Neural progenitor cell (in vitro differentiated cells): Measurements from ENCODE around the gene BPHL. TPM values are rescaled to one million over a fixed set of nuclear protein-coding genes. Genes with fewer than 3 reads are reported as not detected.

Experiments
- DNase-seq: peaks from one replicate; pipeline ENCODE4 v3.0.0-alpha.2; 2016; ENCODE audit warnings: low spot score
- H2AFZ ChIP-seq: fragments of 200-600 bp; sonication (generic); replicated peaks from 2 replicates; pipeline ENCODE4 v1.6.1; 2016; ENCODE audit warnings: antibody characterized with exemption
- H3F3A ChIP-seq: fragments of 200-600 bp; sonication (generic); 2 replicates; pipeline ENCODE4 v1.6.1; 2016; ENCODE audit warnings: antibody characterized with exemption, low read depth
- H3K27ac ChIP-seq: fragments of 200-600 bp; sonication (generic); 2 replicates; pipeline ENCODE4 v1.5.1; 2016; ENCODE audit warnings: mild to moderate bottlenecking
- H3K27me3 ChIP-seq: fragments of 200-600 bp; sonication (generic); 2 replicates; pipeline ENCODE4 v1.6.1; 2016; ENCODE audit warnings: mild to moderate bottlenecking, moderate library complexity
- H3K36me3 ChIP-seq: fragments of 200-600 bp; sonication (generic); 2 replicates; pipeline ENCODE4 v1.5.1; 2016
- H3K4me1 ChIP-seq: fragments of 200-600 bp; sonication (generic); 2 replicates; pipeline ENCODE4 v1.6.1; 2016; ENCODE audit warnings: mixed run types
- H3K4me2 ChIP-seq: fragments of 200-600 bp; sonication (generic); 2 replicates; pipeline ENCODE4 v1.6.1; 2016
- H3K4me3 ChIP-seq: fragments of 200-600 bp; sonication (generic); 2 replicates; pipeline ENCODE4 v1.5.1; 2016
- H3K79me2 ChIP-seq: fragments of 200-600 bp; sonication (generic); 2 replicates; pipeline ENCODE4 v1.6.1; 2016; ENCODE audit warnings: low read depth
- H3K9ac ChIP-seq: fragments of 200-600 bp; sonication (generic); 2 replicates; pipeline ENCODE4 v1.6.1; 2016
- H3K9me3 ChIP-seq: fragments of 200-600 bp; sonication (generic); 2 replicates; pipeline ENCODE4 v1.5.1; 2016; ENCODE audit warnings: low read depth
- H4K20me1 ChIP-seq: fragments of 200-600 bp; sonication (generic); 2 replicates; pipeline ENCODE4 v1.6.1; 2016; ENCODE audit warnings: low read depth
- H3K27ac Mint-ChIP-seq: 3 replicates; pipeline ENCODE4 v1.8.0; 2021; ENCODE audit warnings: mixed read lengths
- H3K27me3 Mint-ChIP-seq: 2 replicates; pipeline ENCODE4 v1.8.0; 2022; ENCODE audit warnings: low read depth, mild to moderate bottlenecking, inconsistent platforms, moderate library complexity, mixed read lengths; ENCODE audit not compliant: insufficient read depth
- H3K36me3 Mint-ChIP-seq: 3 replicates; pipeline ENCODE4 v1.8.0; 2021; ENCODE audit warnings: mixed read lengths
- H3K4me1 Mint-ChIP-seq: 3 replicates; pipeline ENCODE4 v1.8.0; 2021; ENCODE audit warnings: mixed read lengths
- H3K4me3 Mint-ChIP-seq: 3 replicates; pipeline ENCODE4 v1.8.0; 2021; ENCODE audit warnings: mild to moderate bottlenecking, moderate library complexity, mixed read lengths
- H3K9me3 Mint-ChIP-seq: 3 replicates; pipeline ENCODE4 v1.8.0; 2020; ENCODE audit warnings: mixed read lengths
- EZH2 ChIP-seq: fragments of 200-600 bp; sonication (generic); IDR thresholded peaks from 2 replicates; pipeline ENCODE4 v1.6.1; 2017; ENCODE audit warnings: antibody characterized with exemption, mild to moderate bottlenecking, moderate library complexity
- EZH2phosphoT487 ChIP-seq: fragments of 200-600 bp; sonication (generic); IDR thresholded peaks from 2 replicates; pipeline ENCODE4 v1.6.1; 2017; ENCODE audit warnings: antibody characterized with exemption
- total RNA-seq: library from RNA; depleted of rRNA; stranded (reverse); fragments of >200 nt; gene quantifications from 2 replicates; pipeline ENCODE4 v1.2.3, GENCODE V29; 2015; ENCODE audit warnings: low replicate concordance
- TF ChIP-seq, protein P1 (sequence below): fragments of 200-600 bp; sonication (generic); IDR thresholded peaks from 2 replicates; pipeline ENCODE4 v1.5.1; 2017; ENCODE audit warnings: antibody characterized with exemption, mild to moderate bottlenecking

Gene BPHL
- total RNA-seq, 1 donor from 2014 or later, result 44.5 TPM

DNA sequence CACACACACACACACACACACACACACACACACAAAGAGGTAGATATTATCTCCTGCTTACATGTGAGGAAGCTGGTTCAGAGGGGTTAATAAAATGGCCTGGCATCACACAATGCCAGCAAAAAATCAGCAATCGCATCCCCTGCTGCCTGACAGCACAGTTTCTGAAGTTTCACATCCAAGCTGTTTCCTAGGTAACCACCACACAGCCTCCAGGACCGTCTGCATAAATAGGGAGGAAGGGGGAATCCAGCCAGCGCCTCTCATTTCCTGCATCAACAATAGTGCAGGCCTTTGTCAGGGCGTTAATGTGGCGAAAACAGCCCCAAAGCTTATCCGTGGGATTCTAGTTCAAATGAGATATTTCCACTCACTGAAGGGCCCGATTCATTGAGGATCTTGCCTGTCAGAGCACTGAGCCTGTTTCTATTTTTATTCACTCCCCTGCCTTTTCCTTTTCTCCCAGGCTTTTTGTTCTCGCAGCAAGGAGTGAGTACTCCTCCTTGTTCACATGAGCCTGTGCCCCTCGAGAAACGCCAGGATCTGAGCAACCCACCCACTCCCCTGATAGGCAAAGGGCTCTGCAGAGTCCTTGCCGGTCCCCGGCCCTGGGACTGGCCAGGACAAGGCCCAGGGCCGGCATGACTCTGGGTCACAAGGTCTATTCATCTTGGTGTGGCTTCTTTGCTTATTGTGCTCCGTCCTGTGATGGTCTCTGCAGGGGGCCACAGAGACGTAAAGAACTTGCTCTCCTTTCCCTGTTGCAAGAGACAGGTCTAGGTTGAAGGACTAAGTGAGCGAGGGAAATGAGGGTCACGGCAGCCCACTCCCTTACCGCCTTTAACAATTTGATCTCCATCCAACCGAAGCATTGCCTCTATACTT lies 76.3 kb downstream of the BPHL start:
- H3K36me3 Mint-ChIP-seq, result peaks cover 10% of the 10 kb centered on the region
- Histone ChIP-seq H3K4me1 (peaks cover 35% of the 10 kb centered on the region), H4K20me1 (no peaks in the 10 kb centered on the region), H3F3A (peaks cover 43% of the 10 kb centered on the region), H3K4me2 (peak overlapping the region; percentile 68), H3K9ac (no peak overlapping the region), H3K9me3 (no peaks in the 10 kb centered on the region), H3K27me3 (no peaks in the 10 kb centered on the region), H3K79me2 (no peaks in the 10 kb centered on the region), H2AFZ (peak overlapping the region; percentile 94), H3K27ac (no peak overlapping the region), H3K4me3 (peak overlapping the region; percentile 13), H3K36me3 (no peaks in the 10 kb centered on the region)
- H3K4me1 Mint-ChIP-seq, result peaks cover 24% of the 10 kb centered on the region
- no peak overlapping the region for H3K4me3 Mint-ChIP-seq
- H3K9me3 Mint-ChIP-seq, result peaks cover 15% of the 10 kb centered on the region
- peak; percentile 82 for DNase-seq
- TF ChIP-seq EZH2phosphoT487 (no peak), EZH2 (no peak)
- TF ChIP-seq, protein P1, sequence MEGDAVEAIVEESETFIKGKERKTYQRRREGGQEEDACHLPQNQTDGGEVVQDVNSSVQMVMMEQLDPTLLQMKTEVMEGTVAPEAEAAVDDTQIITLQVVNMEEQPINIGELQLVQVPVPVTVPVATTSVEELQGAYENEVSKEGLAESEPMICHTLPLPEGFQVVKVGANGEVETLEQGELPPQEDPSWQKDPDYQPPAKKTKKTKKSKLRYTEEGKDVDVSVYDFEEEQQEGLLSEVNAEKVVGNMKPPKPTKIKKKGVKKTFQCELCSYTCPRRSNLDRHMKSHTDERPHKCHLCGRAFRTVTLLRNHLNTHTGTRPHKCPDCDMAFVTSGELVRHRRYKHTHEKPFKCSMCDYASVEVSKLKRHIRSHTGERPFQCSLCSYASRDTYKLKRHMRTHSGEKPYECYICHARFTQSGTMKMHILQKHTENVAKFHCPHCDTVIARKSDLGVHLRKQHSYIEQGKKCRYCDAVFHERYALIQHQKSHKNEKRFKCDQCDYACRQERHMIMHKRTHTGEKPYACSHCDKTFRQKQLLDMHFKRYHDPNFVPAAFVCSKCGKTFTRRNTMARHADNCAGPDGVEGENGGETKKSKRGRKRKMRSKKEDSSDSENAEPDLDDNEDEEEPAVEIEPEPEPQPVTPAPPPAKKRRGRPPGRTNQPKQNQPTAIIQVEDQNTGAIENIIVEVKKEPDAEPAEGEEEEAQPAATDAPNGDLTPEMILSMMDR, result no peak
- H3K27ac Mint-ChIP-seq, result no peak overlapping the region
- H3K27me3 Mint-ChIP-seq, result peaks cover 3% of the 10 kb centered on the region

DNA sequence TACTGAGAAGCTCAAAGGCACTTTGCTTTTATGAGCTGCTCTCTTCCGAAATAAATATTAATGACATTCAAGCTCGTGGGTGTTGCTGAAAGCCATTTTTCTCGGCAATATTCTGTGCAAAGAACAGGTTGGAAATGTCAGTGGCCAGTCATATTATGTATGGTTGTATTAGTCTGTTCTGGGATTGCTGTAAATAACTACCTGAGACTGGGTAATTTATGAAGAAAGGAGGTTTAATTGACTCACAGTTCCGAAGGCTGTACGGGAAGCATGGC lies 76.8 kb downstream of the BPHL start:
- Histone ChIP-seq H3K9me3 (no peaks in the 10 kb centered on the region), H3K79me2 (no peaks in the 10 kb centered on the region), H3K27ac (no peak overlapping the region), H2AFZ (peak overlapping the region; percentile 94), H4K20me1 (no peaks in the 10 kb centered on the region), H3K4me1 (peaks cover 35% of the 10 kb centered on the region), H3K4me2 (peak overlapping the region; percentile 68), H3K27me3 (no peaks in the 10 kb centered on the region), H3F3A (peaks cover 43% of the 10 kb centered on the region), H3K9ac (no peak overlapping the region), H3K36me3 (no peaks in the 10 kb centered on the region), H3K4me3 (peak overlapping the region; percentile 13)
- TF ChIP-seq EZH2, result no peak
- Mint-ChIP-seq H3K4me1 (peaks cover 18% of the 10 kb centered on the region), H3K27ac (no peak overlapping the region), H3K4me3 (no peak overlapping the region), H3K9me3 (peaks cover 15% of the 10 kb centered on the region), H3K36me3 (peaks cover 6% of the 10 kb centered on the region), H3K27me3 (peaks cover 3% of the 10 kb centered on the region)
- no peak for DNase-seq

DNA sequence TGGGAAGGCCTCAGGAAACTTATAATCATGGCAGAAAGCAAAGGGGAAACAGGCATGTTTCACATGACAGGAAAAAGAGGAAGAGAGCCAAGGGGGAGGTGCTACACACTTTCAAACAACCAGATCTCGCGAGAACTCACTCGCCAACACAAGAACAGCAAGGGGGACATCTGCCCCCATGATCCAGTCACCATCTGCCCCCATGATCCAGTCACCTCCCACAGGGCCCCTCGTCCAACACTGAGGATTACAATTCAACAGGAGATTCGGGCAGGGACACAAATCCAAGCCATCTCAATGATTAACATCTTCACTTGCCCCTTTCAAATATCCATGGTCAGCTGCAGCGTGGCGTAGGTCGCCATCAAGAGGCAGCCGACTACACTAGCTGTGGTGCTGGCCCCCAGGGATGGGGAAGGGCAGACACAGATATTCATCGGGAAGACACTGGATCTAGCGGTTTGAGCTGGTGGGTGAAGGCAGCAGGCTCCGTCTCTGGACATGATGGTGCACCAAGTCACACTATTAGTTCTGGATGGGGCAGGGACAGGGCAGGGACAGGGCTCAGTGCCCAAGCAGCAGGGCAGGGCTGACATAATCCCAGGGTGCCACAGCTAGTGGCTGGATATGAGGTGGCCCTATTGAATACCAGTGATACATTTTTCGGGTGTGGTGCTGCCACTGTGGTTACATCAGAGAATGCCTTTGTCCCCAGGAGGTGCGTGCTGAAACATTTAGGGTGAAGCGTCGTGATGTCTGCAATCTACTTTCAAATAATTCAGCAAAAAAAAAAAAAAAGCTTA lies 77.4 kb downstream of the BPHL start:
- H3K4me2 ChIP-seq, result peak overlapping the region; percentile 68
- H3F3A ChIP-seq, result peaks cover 43% of the 10 kb centered on the region
- peak overlapping the region; percentile 13 for H3K4me3 ChIP-seq
- H3K79me2 ChIP-seq, result no peaks in the 10 kb centered on the region
- no peaks in the 10 kb centered on the region for H4K20me1 ChIP-seq
- TF ChIP-seq, protein P1, result peak; percentile 46
- TF ChIP-seq EZH2, result no peak
- no peak overlapping the region for H3K9ac ChIP-seq
- Mint-ChIP-seq H3K27me3 (peaks cover 3% of the 10 kb centered on the region), H3K9me3 (peaks cover 15% of the 10 kb centered on the region), H3K4me3 (no peak overlapping the region), H3K4me1 (peaks cover 16% of the 10 kb centered on the region), H3K27ac (no peak overlapping the region), H3K36me3 (peaks cover 2% of the 10 kb centered on the region)
- no peaks in the 10 kb centered on the region for H3K9me3 ChIP-seq
- H3K27me3 ChIP-seq, result no peaks in the 10 kb centered on the region
- H2AFZ ChIP-seq, result peak overlapping the region; percentile 94
- H3K36me3 ChIP-seq, result no peaks in the 10 kb centered on the region
- H3K4me1 ChIP-seq, result peaks cover 35% of the 10 kb centered on the region
- no peak overlapping the region for H3K27ac ChIP-seq
- DNase-seq, result peak; percentile 65
